Measurements from ENCODE around the gene SYT6. TPM values are rescaled to one million over a fixed set of nuclear protein-coding genes. Genes with fewer than 3 reads are reported as not detected.

Gene SYT6
- total and polyA plus RNA-seq, 10 of the 15 experiments (the other 5 are each of a cell fraction or from before 2014, with no cell fraction given): 0.05 to 0.39 TPM; not detected in 8

DNA sequence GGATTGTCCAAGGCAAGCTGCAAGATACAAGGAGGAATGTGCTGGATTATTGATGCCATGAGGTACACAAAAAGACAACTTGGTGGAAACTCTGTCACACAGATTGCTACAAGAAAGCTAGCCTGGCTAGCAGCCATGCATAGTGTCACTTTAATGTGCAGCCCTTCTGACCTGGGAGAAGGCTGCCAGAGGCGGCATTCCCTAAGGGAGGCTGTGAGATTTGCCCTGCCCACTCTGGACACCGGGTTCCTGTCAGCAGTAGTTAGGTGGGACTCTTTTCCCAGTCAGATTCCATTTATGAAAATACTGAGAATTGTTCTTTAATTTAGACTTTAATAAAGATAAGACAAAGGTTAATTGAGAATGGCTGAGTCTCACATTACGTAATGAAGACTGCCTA lies 47.8 kb upstream of the SYT6 start:
- ChIA-PET CTCF (no interaction called here), RAD21 (ENCODE audit: unreplicated experiment) (no interaction called here), SMC1A (ENCODE audit: uncharacterized antibody, unreplicated experiment) (interaction anchor here (1.3 kb wide), 1 partner anchor 10 kb away, joined by 3 read pairs; no protein-coding TSS in a partner anchor), POLR2A (no interaction called here)
- TF ChIP-seq MYB (IDR thresholded peaks at IDR 0.05; ENCODE audit: borderline replicate concordance, low read depth, low read length) (no peak), ZBTB11 (CRISPR knock-in tag; IDR thresholded peaks at IDR 0.05) (no peak), NRF1 (conservative IDR thresholded peaks at IDR 0.05; ENCODE audit: low read depth, low read length) (no peak), SMAD1 (IDR thresholded peaks at IDR 0.05; ENCODE audit: low read depth, partially characterized antibody) (no peak), TARDBP (IDR thresholded peaks at IDR 0.05; ENCODE audit: borderline replicate concordance) (no peak), SMC3 (IDR thresholded peaks at IDR 0.05; ENCODE audit: borderline replicate concordance, low read length) (no peak), MAX (IDR thresholded peaks at IDR 0.05; ENCODE audit: low read depth, low read length) (no peak), CEBPB (IDR thresholded peaks at IDR 0.05; ENCODE audit: borderline replicate concordance in 1 of 2, low read depth in 2 of 2, low read length in 2 of 2) (no peak), NR2C1 (IDR thresholded peaks at IDR 0.05) (no peak), ZNF24 (IDR thresholded peaks at IDR 0.05) (no peak)
- Histone ChIP-seq H3K9ac (ENCODE audit: control insufficient read depth, insufficient read depth, low read length) (no peak overlapping the region), H3K4me3 (no peak overlapping the region), H3K4me1 (ENCODE audit: control insufficient read depth, insufficient read depth, low read length) (no peaks in the 10 kb centered on the region), H3K27ac (ENCODE audit: control insufficient read depth, insufficient read depth) (no peak overlapping the region), H2AFZ (ENCODE audit: control insufficient read depth, low read depth, low read length) (no peak overlapping the region), H3K79me2 (ENCODE audit: control insufficient read depth, insufficient read depth, low read length) (no peaks in the 10 kb centered on the region), H3K27me3 (replicated peaks in 1 of 2; ENCODE audit: control insufficient read depth in 2 of 2, insufficient read depth in 2 of 2, low read length in 1 of 2) (peaks cover 0 to 1% of the 10 kb centered on the region in 2 experiments; a peak in 2 of 4 replicates), H3K36me3 (ENCODE audit: control insufficient read depth in 2 of 2, insufficient read depth in 2 of 2, low read length in 1 of 2) (no peaks in the 10 kb centered on the region), H3K9me3 (replicated peaks; ENCODE audit: control insufficient read depth, insufficient read depth, low read length) (no peaks in the 10 kb centered on the region), H4K20me1 (ENCODE audit: control insufficient read depth, insufficient read depth) (no peaks in the 10 kb centered on the region), H3K4me2 (ENCODE audit: control insufficient read depth, insufficient read depth) (no peak overlapping the region)
- DNase-seq (ENCODE audit: low read depth, low spot score): no peak
- in situ Hi-C loops (cut with MboI): no loop called here
- no TSS peak for BruUV-seq (replicated peaks)
- FAIRE-seq: no peak
- WGBS (ENCODE audit: insufficient coverage, insufficient replicate concordance, low lambda C conversion rate, missing lambda C conversion rate): 17% methylated on average over 3 of the region's 3 CpGs
- intact Hi-C loops (cut with micrococcal nuclease; ENCODE audit: unreplicated experiment): no loop called here
- ATAC-seq: no peak

Data from GM12878 (cell line).